IMR-90 (cell line): Measurements from ENCODE around the gene DHX40. TPM values are rescaled to one million over a fixed set of nuclear protein-coding genes. Genes with fewer than 3 reads are reported as not detected.

Experiments
- ATAC-seq: fragments of 200-7000 bp; cut with Tn5 transposase; 2 replicates; pipeline ENCODE4 v1.9.1; 2020; ENCODE audit warnings: low read depth, mild to moderate bottlenecking, moderate library complexity
- BruUV-seq: library from RNA; stranded (reverse); fragments of 400-500 nt; replicated peaks from 2 replicates; lab custom pipeline; 2021; lab: Mats Ljungman, UMichigan
- CTCF ChIA-PET: fragments of 300-600 bp; formaldehyde crosslinking; extraction: SDS; loops from one replicate; lab custom pipeline; 2021; ENCODE audit warnings: antibody characterized with exemption; lab: Yijun Ruan, JAX
- POLR2A ChIA-PET: fragments of 300-600 bp; sonication (Branson Sonifier 250); formaldehyde crosslinking; loops from one replicate; lab custom pipeline; 2022; ENCODE audit warnings: antibody characterized with exemption; ENCODE audit not compliant: unreplicated experiment; lab: Charles Lee
- DNase-seq: peaks from one replicate; pipeline ENCODE4 v3.0.0; 2013
- H2AFZ ChIP-seq: replicated peaks from 2 replicates; pipeline ENCODE3; 2013; ENCODE audit warnings: low read length, mild to moderate bottlenecking; ENCODE audit not compliant: poor library complexity
- H2AK5ac ChIP-seq: 2 replicates; pipeline ENCODE4 v1.6.1; 2013; ENCODE audit warnings: low read depth, low read length, inconsistent platforms
- H2AK9ac ChIP-seq: replicated peaks from 2 replicates; pipeline ENCODE3; 2013; ENCODE audit warnings: mild to moderate bottlenecking, low read depth, low read length, moderate library complexity; ENCODE audit not compliant: poor library complexity
- H2BK120ac ChIP-seq: 2 replicates; pipeline ENCODE4 v1.6.1; 2013; ENCODE audit warnings: low read depth, low read length, inconsistent platforms
- H2BK15ac ChIP-seq: 3 replicates; pipeline ENCODE4 v1.6.1; 2013; ENCODE audit warnings: low read depth, low read length, inconsistent platforms
- H2BK20ac ChIP-seq: 2 replicates; pipeline ENCODE4 v1.6.1; 2013; ENCODE audit warnings: low read depth, mild to moderate bottlenecking, inconsistent platforms, low read length, moderate library complexity
- H2BK5ac ChIP-seq: 2 replicates; pipeline ENCODE4 v1.6.1; 2013; ENCODE audit warnings: mild to moderate bottlenecking, low read depth, low read length, inconsistent platforms; ENCODE audit not compliant: poor library complexity, severe bottlenecking
- H3K14ac ChIP-seq: replicated peaks from 2 replicates; pipeline ENCODE4 v1.6.1; 2013; ENCODE audit warnings: low read depth, low read length, inconsistent platforms
- H3K18ac ChIP-seq: 2 replicates; pipeline ENCODE4 v1.6.1; 2013; ENCODE audit warnings: low read depth, low read length, control low read depth
- H3K23ac ChIP-seq: 2 replicates; pipeline ENCODE4 v1.6.1; 2013; ENCODE audit warnings: low read depth, low read length, inconsistent platforms
- H3K27ac ChIP-seq: 2 replicates; pipeline ENCODE4 v1.5.1; 2013; ENCODE audit warnings: mild to moderate bottlenecking, control low read depth, low read length; ENCODE audit not compliant: insufficient read depth
- H3K27me3 ChIP-seq: 2 replicates; pipeline ENCODE4 v1.6.1; 2013; ENCODE audit warnings: low read length; ENCODE audit not compliant: control insufficient read depth, insufficient read depth
- H3K36me3 ChIP-seq: 2 replicates; pipeline ENCODE4 v1.6.1; 2013; ENCODE audit warnings: low read length, mixed read lengths; ENCODE audit not compliant: control insufficient read depth, insufficient read depth
- H3K4ac ChIP-seq: 2 replicates; pipeline ENCODE4 v1.6.1; 2013; ENCODE audit warnings: low read depth, low read length, inconsistent platforms
- H3K4me1 ChIP-seq: 2 replicates; pipeline ENCODE4 v1.6.1; 2013; ENCODE audit warnings: low read length, mixed read lengths; ENCODE audit not compliant: control insufficient read depth, insufficient read depth
- H3K4me2 ChIP-seq: 2 replicates; pipeline ENCODE4 v1.6.1; 2013; ENCODE audit warnings: low read depth, mild to moderate bottlenecking, control low read depth, low read length, moderate library complexity
- H3K4me3 ChIP-seq: 2 replicates; pipeline ENCODE4 v1.5.1; 2013; ENCODE audit warnings: low read depth, mild to moderate bottlenecking, control low read depth, low read length, moderate library complexity; ENCODE audit not compliant: insufficient read depth
- H3K56ac ChIP-seq: 2 replicates; pipeline ENCODE4 v1.6.1; 2013; ENCODE audit warnings: low read length, inconsistent platforms; ENCODE audit not compliant: insufficient read depth; ENCODE audit errors: extremely low read depth
- H3K79me1 ChIP-seq, 2 experiments: 2 replicates each; pipeline ENCODE4 v1.6.1; 2013; ENCODE audit warnings: low read length in 2 of 2, inconsistent platforms in 1 of 2, low read depth in 1 of 2
- H3K9ac ChIP-seq: 2 replicates; pipeline ENCODE4 v1.6.1; 2013; ENCODE audit warnings: low read depth, low read length, control low read depth
- H3K9me1 ChIP-seq: 2 replicates; pipeline ENCODE4 v1.6.1; 2013; ENCODE audit warnings: low read length, inconsistent platforms; ENCODE audit not compliant: insufficient read depth
- H3K9me3 ChIP-seq: 2 replicates; pipeline ENCODE4 v1.6.1; 2013; ENCODE audit warnings: low read length; ENCODE audit not compliant: control insufficient read depth, insufficient read depth
- H4K20me1 ChIP-seq: 2 replicates; pipeline ENCODE4 v1.6.1; 2013; ENCODE audit warnings: low read length, inconsistent platforms; ENCODE audit not compliant: insufficient read depth
- H4K5ac ChIP-seq: 2 replicates; pipeline ENCODE4 v1.6.1; 2013; ENCODE audit warnings: mild to moderate bottlenecking, low read depth, low read length, control low read depth
- H4K8ac ChIP-seq, 2 experiments: 2 replicates each; pipeline ENCODE4 v1.6.1; 2013; ENCODE audit warnings: low read depth in 2 of 2, low read length in 2 of 2, control low read depth in 1 of 2, inconsistent platforms in 1 of 2
- H4K91ac ChIP-seq: 2 replicates; pipeline ENCODE4 v1.6.1; 2013; ENCODE audit warnings: low read depth, low read length, inconsistent platforms; ENCODE audit not compliant: insufficient read depth
- BHLHE40 ChIP-seq: fragments of 150-350 bp; IDR thresholded peaks from 2 replicates; pipeline ENCODE4 v1.6.1; 2016; ENCODE audit warnings: mild to moderate bottlenecking, low read depth, low read length
- CEBPB ChIP-seq: IDR thresholded peaks from 2 replicates; pipeline ENCODE4 v1.6.1; 2012; ENCODE audit warnings: low read depth, low read length, improper control_type of control experiment
- CHD1 ChIP-seq: IDR thresholded peaks from 2 replicates; pipeline ENCODE4 v1.6.1; 2012; ENCODE audit warnings: low read depth, low read length, improper control_type of control experiment
- CTCF ChIP-seq: conservative IDR thresholded peaks from 2 replicates; pipeline ENCODE4 v1.5.1; 2012; ENCODE audit warnings: mild to moderate bottlenecking, low read depth, low read length, improper control_type of control experiment
- ELK1 ChIP-seq: fragments of 150-350 bp; IDR thresholded peaks from 2 replicates; pipeline ENCODE4 v1.6.1; 2016; ENCODE audit warnings: low read depth, mild to moderate bottlenecking, low read length, moderate library complexity, borderline replicate concordance
- FOS ChIP-seq: fragments of 150-350 bp; IDR thresholded peaks from 2 replicates; pipeline ENCODE4 v1.6.1; 2016; ENCODE audit warnings: low read depth, low read length
- MAFK ChIP-seq: IDR thresholded peaks from 2 replicates; pipeline ENCODE4 v1.6.1; 2012; ENCODE audit warnings: low read depth, low read length, improper control_type of control experiment
- MAZ ChIP-seq: IDR thresholded peaks from 2 replicates; pipeline ENCODE4 v1.6.1; 2012; ENCODE audit warnings: low read depth, mild to moderate bottlenecking, low read length, improper control_type of control experiment, moderate library complexity, borderline replicate concordance
- MXI1 ChIP-seq: IDR thresholded peaks from 2 replicates; pipeline ENCODE4 v1.6.1; 2012; ENCODE audit warnings: low read depth, mild to moderate bottlenecking, low read length, moderate library complexity, borderline replicate concordance
- RAD21 ChIP-seq: IDR thresholded peaks from 2 replicates; pipeline ENCODE4 v1.6.1; 2012; ENCODE audit warnings: low read length, improper control_type of control experiment
- RCOR1 ChIP-seq: IDR thresholded peaks from 2 replicates; pipeline ENCODE4 v1.6.1; 2012; ENCODE audit warnings: mild to moderate bottlenecking, low read length, improper control_type of control experiment; ENCODE audit not compliant: insufficient replicate concordance
- RFX5 ChIP-seq: IDR thresholded peaks from 2 replicates; pipeline ENCODE4 v1.8.0; 2012; ENCODE audit warnings: low read depth, mild to moderate bottlenecking, low read length, moderate library complexity
- SMC3 ChIP-seq: fragments of 150-350 bp; IDR thresholded peaks from 2 replicates; pipeline ENCODE4 v1.6.1; 2016; ENCODE audit warnings: low read depth, mild to moderate bottlenecking, antibody characterized with exemption, low read length, moderate library complexity
- USF2 ChIP-seq: fragments of 150-350 bp; IDR thresholded peaks from 2 replicates; pipeline ENCODE4 v1.6.1; 2017; ENCODE audit warnings: mild to moderate bottlenecking, antibody characterized with exemption, low read length, low read depth
- WGBS, 2 experiments: methylation state at CpG; one replicate each; pipeline versions ENCODE4 v1.1.5 to v1.1.7; 2013; ENCODE audit warnings: missing lambda C conversion rate in 2 of 2; ENCODE audit not compliant: insufficient read length in 1 of 2; ENCODE audit errors: extremely low coverage in 2 of 2; 5-methylcytosine and 5-hydroxymethylcytosine counted together
- dilution Hi-C: fragments of 300-500 bp; cut with HindIII; formaldehyde crosslinking; loops from one replicate; pipeline ENCODE4 v1.14.3; 2018; ENCODE audit warnings: low sequenced_read_pairs; ENCODE audit not compliant: unreplicated experiment
- in situ Hi-C: fragments of 300-500 bp; cut with MboI; formaldehyde crosslinking; loops from 3 replicates; pipeline ENCODE4 v1.14.3; 2019; ENCODE audit warnings: low sequenced_read_pairs, inconsistent platforms, mixed read lengths
- intact Hi-C: fragments of 100-400 bp; cut with micrococcal nuclease; formaldehyde crosslinking; loops from 2 replicates; pipeline ENCODE4 v1.10.0; 2022
- polyA plus RNA-seq, 3 experiments: library from polyadenylated mRNA; depleted of rRNA; stranded (reverse); fragments of >200 nt; gene quantifications; 2 replicates each; pipeline ENCODE4 v1.2.3, GENCODE V29; 2012; ENCODE audit warnings: low replicate concordance in 1 of 3
- total RNA-seq: library from RNA; depleted of rRNA; stranded (reverse); fragments of >200 nt; gene quantifications from 2 replicates; pipeline ENCODE4 v1.2.3, GENCODE V29; 2012

The DHX40 gene
- total and polyA plus RNA-seq, 2 of the 4 experiments (the other 2 are of a cell fraction) = 17.4 to 44.4 TPM

GRCh38 chr17:59527325-59527917, 38.0 kb upstream of the DHX40 start:
- WGBS, 2 experiments = 100% methylated on average over 1 of the region's 6 CpGs; no CpG with 5 or more reads in 1 of the 2 experiments
- DNase-seq = no peak
- Histone ChIP-seq H2BK20ac (no peak overlapping the region), H3K4ac (no peak overlapping the region), H2AK9ac (no peak overlapping the region), H3K27me3 (peaks cover 16% of the 10 kb centered on the region), H2BK120ac (no peak overlapping the region), H3K4me3 (no peak overlapping the region), H4K20me1 (no peaks in the 10 kb centered on the region), H2BK5ac (no peak overlapping the region), H3K14ac (no peak overlapping the region), H2BK15ac (no peak overlapping the region), H3K4me1 (no peaks in the 10 kb centered on the region), H3K36me3 (no peaks in the 10 kb centered on the region), H3K18ac (no peak overlapping the region), H3K56ac (no peak overlapping the region), H2AFZ (no peak overlapping the region), H4K91ac (no peak overlapping the region), H3K9me3 (no peaks in the 10 kb centered on the region), H3K27ac (no peak overlapping the region), H3K9me1 (no peaks in the 10 kb centered on the region), H2AK5ac (no peak overlapping the region), H3K4me2 (no peak overlapping the region), H3K23ac (no peak overlapping the region), H4K8ac (no peak overlapping the region), H3K79me1 (no peaks in the 10 kb centered on the region), H4K5ac (no peak overlapping the region), H3K9ac (no peak overlapping the region)
- BruUV-seq = no TSS peak
- intact Hi-C loops (no loop called here), dilution Hi-C loops (no loop called here), in situ Hi-C loops (no loop called here)
- CTCF ChIA-PET = no interaction called here
- POLR2A ChIA-PET = no interaction called here
- no peak for ATAC-seq
- no peak for TF ChIP-seq RFX5
- no peak for TF ChIP-seq MAZ
- TF ChIP-seq FOS = no peak
- TF ChIP-seq MAFK = no peak
- no peak for TF ChIP-seq BHLHE40
- TF ChIP-seq USF2 = no peak
- no peak for TF ChIP-seq MXI1
- no peak for TF ChIP-seq CTCF
- TF ChIP-seq RAD21 = no peak
- no peak for TF ChIP-seq RCOR1
- TF ChIP-seq SMC3 = no peak
- no peak for TF ChIP-seq CEBPB
- TF ChIP-seq ELK1 = no peak
- TF ChIP-seq CHD1 = no peak
